Measurements from ENCODE around the gene FAM151A. TPM values are rescaled to one million over a fixed set of nuclear protein-coding genes. Genes with fewer than 3 reads are reported as not detected.

Gene FAM151A
- total and polyA plus RNA-seq, 7 donors, result 3.2 to 5.4 (median 3.7) TPM; not detected in 4

- H3K27me3 ChIP-seq, result no peaks in the 10 kb centered on the region
- no peak overlapping the region for H3K27ac ChIP-seq
- peaks cover 0 to 17% (median 0%) of the 10 kb centered on the region in 4 donors for H3K36me3 ChIP-seq
- no peaks in the 10 kb centered on the region for H3K9me3 ChIP-seq
- DNase-seq, result no peak
- 83 to 91% methylated on average over 4 of the region's 4 CpGs for WGBS, 2 donors
- no peak for TF ChIP-seq POLR2AphosphoS5 (IDR thresholded peaks at IDR 0.05)
- no peak for TF ChIP-seq POLR2A (IDR thresholded peaks at IDR 0.05)
- TF ChIP-seq CTCF (IDR thresholded peaks at IDR 0.05), result no peak
- no peak for TF ChIP-seq EP300 (IDR thresholded peaks at IDR 0.05)
- no peak overlapping the region for H3K4me3 ChIP-seq
- no peaks in the 10 kb centered on the region for H3K4me1 ChIP-seq
- intact Hi-C loops (cut with DNase I), result no loop called here
Measured at GRCh38 chr1:54653036-54653435, 29.7 kb upstream of the FAM151A start.

GRCh38 chr1:54652168-54652567, 28.8 kb upstream of the FAM151A start:
- Histone ChIP-seq H3K27ac (no peak overlapping the region), H3K36me3 (peaks cover 0 to 11% (median 0%) of the 10 kb centered on the region in 4 donors), H3K9me3 (no peaks in the 10 kb centered on the region), H3K4me1 (no peaks in the 10 kb centered on the region), H3K4me3 (no peak overlapping the region), H3K27me3 (no peaks in the 10 kb centered on the region)
- TF ChIP-seq POLR2AphosphoS5 (IDR thresholded peaks at IDR 0.05) (no peak), POLR2A (IDR thresholded peaks at IDR 0.05) (no peak), CTCF (IDR thresholded peaks at IDR 0.05) (no peak), EP300 (IDR thresholded peaks at IDR 0.05) (no peak)
- intact Hi-C loops (cut with DNase I), result no loop called here
- DNase-seq, result no peak

DNA sequence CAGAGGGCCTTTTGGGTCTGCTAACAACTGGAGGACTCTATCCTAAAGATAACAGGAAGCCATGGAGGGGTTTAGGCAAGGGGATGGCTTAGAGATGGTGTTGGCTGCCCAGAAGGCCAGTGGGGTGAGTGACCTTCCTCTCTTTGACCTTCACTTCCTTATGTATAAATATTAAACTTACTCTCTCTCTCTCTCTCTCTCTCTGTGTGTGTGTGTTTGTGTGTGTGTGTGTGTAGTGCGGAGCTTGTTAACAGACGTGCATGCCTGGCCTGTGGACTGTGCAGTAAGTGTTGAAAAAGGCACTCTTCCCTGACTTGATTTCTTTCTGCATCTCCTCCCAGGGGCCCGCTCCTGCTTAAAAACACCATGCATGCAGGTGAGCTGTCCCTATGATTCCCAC, 28.3 kb upstream of the FAM151A start:
- Histone ChIP-seq H3K36me3 (peaks cover 0 to 11% (median 0%) of the 10 kb centered on the region in 4 donors), H3K27ac (no peak overlapping the region), H3K9me3 (no peaks in the 10 kb centered on the region), H3K4me3 (no peak overlapping the region), H3K27me3 (no peaks in the 10 kb centered on the region), H3K4me1 (peaks cover 0 to 3% (median 2%) of the 10 kb centered on the region in 4 donors)
- WGBS, 2 donors, result 55 to 76% methylated on average over 3 of the region's 3 CpGs
- TF ChIP-seq POLR2AphosphoS5 (IDR thresholded peaks at IDR 0.05) (no peak), EP300 (IDR thresholded peaks at IDR 0.05) (no peak), CTCF (IDR thresholded peaks at IDR 0.05) (no peak), POLR2A (IDR thresholded peaks at IDR 0.05) (no peak)
- intact Hi-C loops (cut with DNase I), result no loop called here
- no peak for DNase-seq

DNA sequence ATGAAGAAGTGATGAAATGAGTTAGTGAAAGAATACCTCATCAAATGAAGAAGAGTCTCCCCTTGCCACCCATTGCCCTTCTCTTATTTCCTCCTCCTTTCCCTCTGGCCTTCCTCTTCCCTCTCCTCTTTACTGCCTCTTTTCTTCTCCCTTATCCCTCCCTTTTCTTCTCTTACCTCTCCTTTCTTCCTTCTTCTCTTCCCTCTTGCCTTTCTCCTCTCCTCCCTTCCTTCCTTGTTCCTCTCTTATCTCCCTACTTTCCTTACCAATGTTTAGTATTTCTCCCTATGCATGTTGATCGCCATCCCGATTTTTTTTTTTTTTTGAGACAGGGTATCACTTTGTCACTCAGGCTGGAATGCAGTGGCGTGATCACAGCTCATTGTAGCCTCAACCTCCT, 27.1 kb upstream of the FAM151A start:
- 67 to 88% methylated on average over 3 of the region's 3 CpGs for WGBS, 2 donors
- intact Hi-C loops (cut with DNase I), result no loop called here
- TF ChIP-seq CTCF (IDR thresholded peaks at IDR 0.05) (no peak), POLR2AphosphoS5 (IDR thresholded peaks at IDR 0.05) (no peak), EP300 (IDR thresholded peaks at IDR 0.05) (no peak), POLR2A (IDR thresholded peaks at IDR 0.05) (no peak)
- peaks cover 0 to 15% (median 12%) of the 10 kb centered on the region in 4 donors for H3K4me1 ChIP-seq
- no peaks in the 10 kb centered on the region for H3K9me3 ChIP-seq
- H3K27ac ChIP-seq, result no peak overlapping the region
- H3K4me3 ChIP-seq, result no peak overlapping the region
- no peaks in the 10 kb centered on the region for H3K27me3 ChIP-seq
- no peak for DNase-seq
- H3K36me3 ChIP-seq, result peaks cover 0 to 11% (median 0%) of the 10 kb centered on the region in 4 donors

DNA sequence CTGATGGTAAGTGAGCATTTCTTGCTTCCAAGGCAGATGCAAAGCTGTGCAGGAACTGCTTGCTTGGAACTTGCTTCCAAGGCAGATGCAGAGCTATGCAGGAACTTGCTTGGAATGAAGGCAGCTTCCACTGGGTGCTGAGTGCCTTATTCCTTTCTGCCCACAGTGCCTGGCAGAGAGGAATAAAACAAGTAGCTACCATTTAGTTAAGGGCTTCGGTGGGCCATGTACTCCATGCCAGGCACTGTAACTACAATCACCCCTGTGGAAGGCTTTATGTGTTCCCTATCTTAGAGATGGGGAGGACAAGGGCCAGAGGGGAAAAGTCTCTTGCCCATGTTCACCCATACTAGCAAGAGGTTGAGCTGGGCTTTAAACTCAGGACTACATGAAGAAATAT, 26.6 kb upstream of the FAM151A start:
- DNase-seq, result no peak
- 73 to 84% methylated on average over 1 of the region's 1 CpG for WGBS, 2 donors
- TF ChIP-seq POLR2A (IDR thresholded peaks at IDR 0.05) (no peak), POLR2AphosphoS5 (IDR thresholded peaks at IDR 0.05) (no peak), EP300 (IDR thresholded peaks at IDR 0.05) (no peak), CTCF (IDR thresholded peaks at IDR 0.05) (no peak)
- no peak overlapping the region for H3K4me3 ChIP-seq
- H3K27me3 ChIP-seq, result no peaks in the 10 kb centered on the region
- H3K36me3 ChIP-seq, result peaks cover 0 to 11% (median 0%) of the 10 kb centered on the region in 4 donors
- intact Hi-C loops (cut with DNase I), result no loop called here
- H3K27ac ChIP-seq, result no peak overlapping the region
- no peaks in the 10 kb centered on the region for H3K9me3 ChIP-seq
- H3K4me1 ChIP-seq, result peaks cover 0 to 19% (median 13%) of the 10 kb centered on the region in 4 donors
